K562 (cell line): ENCODE results near the gene DNAJC6. TPM values are rescaled to one million over a fixed set of nuclear protein-coding genes. Genes with fewer than 3 reads are reported as not detected.

Experiments used
- ESRRA ChIP-seq: fragments of 450-650 bp; IDR thresholded peaks from 2 replicates; pipeline ENCODE4 v1.6.1; 2014; ENCODE audit warnings: low read depth, mild to moderate bottlenecking, moderate library complexity, borderline replicate concordance
- FOXP4 ChIP-seq: sonication (generic); formaldehyde crosslinking; IDR thresholded peaks from 2 replicates; pipeline ENCODE4 v1.8.0; 2022; ENCODE audit warnings: mild to moderate bottlenecking, missing genetic modification reagents, borderline replicate concordance
- GTF2B ChIP-seq: IDR thresholded peaks from 2 replicates; pipeline ENCODE4 v1.6.1; 2011; ENCODE audit not compliant: insufficient read length; ENCODE audit errors: extremely low read depth
- JUND ChIP-seq, 2 experiments: IDR thresholded peaks; 2 replicates in 1 of 2; 3 replicates in 1 of 2; pipeline ENCODE4 v1.6.1; 2011; ENCODE audit warnings: borderline replicate concordance in 2 of 2, low read depth in 2 of 2, low read length in 2 of 2, improper control_type of control experiment in 1 of 2, missing biosample characterization in 1 of 2, missing genetic modification characterization in 1 of 2, missing genetic modification reagents in 1 of 2
- RERE ChIP-seq: sonication (generic); formaldehyde crosslinking; IDR thresholded peaks from 2 replicates; pipeline ENCODE4 v1.8.0; 2023; ENCODE audit warnings: missing genetic modification reagents, mild to moderate bottlenecking, borderline replicate concordance
- SMARCA5 ChIP-seq: fragments of 450-650 bp; IDR thresholded peaks from 2 replicates; pipeline ENCODE4 v1.6.1; 2016
- SMC3 ChIP-seq: conservative IDR thresholded peaks from 2 replicates; pipeline ENCODE4 v1.6.1; 2011; ENCODE audit warnings: low read depth, low read length, improper control_type of control experiment; ENCODE audit not compliant: insufficient read depth
- XRCC5 ChIP-seq: fragments of 200-400 bp; formaldehyde crosslinking; IDR thresholded peaks from 2 replicates; pipeline ENCODE4 v1.6.1; 2017; ENCODE audit warnings: low read depth, mild to moderate bottlenecking, low read length
- ZNF407 ChIP-seq: fragments of 450-650 bp; IDR thresholded peaks from 2 replicates; pipeline ENCODE4 v1.6.1; 2016; ENCODE audit warnings: low read depth
- polyA plus RNA-seq, 8 experiments: library from polyadenylated mRNA; depleted of rRNA in 4 of 8; stranded (reverse) in 5 of 8; unstranded in 3 of 8; fragments of >200 nt; fragmentation: Nextera tagmentation in 2 of 8; fragmentation: Illumina TruSeq in 1 of 8; extraction: Ambion mirVana in 2 of 8; extraction: Trizol in 1 of 8; gene quantifications; 2 replicates each; pipeline versions ENCODE4 v1.2.1 to v1.2.3, GENCODE V29; 2011 to 2014; ENCODE audit warnings: inconsistent platforms in 1 of 8, missing spikeins in 1 of 8
- total RNA-seq, 7 experiments: library from RNA; depleted of rRNA in 6 of 7; stranded (reverse); fragments of >200 nt in 6 of 7; fragmentation: Illumina TruSeq in 2 of 7; extraction: Trizol in 2 of 7; gene quantifications; 2 replicates each; pipeline versions ENCODE4 v1.2.1 to v1.2.3, GENCODE V29; 2011 to 2021; ENCODE audit warnings: low replicate concordance in 1 of 7

Gene DNAJC6
- total and polyA plus RNA-seq, 9 of the 15 experiments (the other 6 are each of a cell fraction or from before 2014, with no cell fraction given), result 6.7 to 78.7 (median 28.0) TPM

GRCh38 chr1:65420590-65421350 is 111.4 kb downstream of the DNAJC6 start, which contains the start of the genes LEPR and LEPROT (continued):
- TF ChIP-seq RERE (CRISPR knock-in tag) (no peak), FOXP4 (no peak), ESRRA (peak; percentile 60; the same call in 1 of the 2 replicates), GTF2B (no peak), SMC3 (no peak), SMARCA5 (no peak), XRCC5 (no peak), ZNF407 (no peak), JUND (IDR thresholded peaks at IDR 0.05; ENCODE audit: borderline replicate concordance, low read depth, low read length) (no peak), JUND (tag; IDR thresholded peaks at IDR 0.05; ENCODE audit: borderline replicate concordance, low read depth, low read length) (no peak)
